Middle frontal gyrus (tissue), 1 donor: ENCODE data around the gene FARS2.

ENCODE experiments used
- DNase-seq: peaks from one replicate; pipeline ENCODE4 v3.0.0-alpha.2; 2015; ENCODE audit warnings: low spot score; ENCODE audit errors: extremely low spot score

Gene FARS2

GRCh38 chr6:5248302-5249098 lies 12.8 kb upstream of the FARS2 start:
- DNase-seq, result no peak

GRCh38 chr6:5249451-5250122 lies 11.7 kb upstream of the FARS2 start:
- no peak for DNase-seq

DNA sequence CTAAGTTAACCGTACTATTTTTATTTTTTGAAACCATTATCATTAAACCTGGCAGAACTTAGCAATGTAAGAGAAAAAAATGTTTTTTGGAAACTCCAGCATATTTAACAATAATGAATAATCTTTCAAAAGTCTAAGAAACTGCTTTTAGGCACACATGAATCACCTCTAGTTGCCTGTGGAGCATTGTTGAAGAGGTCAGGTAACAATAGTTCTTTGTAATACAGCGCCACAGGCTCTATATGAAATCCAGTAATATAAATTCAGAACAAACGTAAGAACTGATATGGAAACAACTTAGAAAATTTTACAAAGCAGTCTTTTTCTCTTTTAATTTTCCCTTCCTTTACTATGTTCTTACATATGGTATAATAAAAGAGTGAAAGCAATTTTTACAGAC lies 10.9 kb upstream of the FARS2 start:
- DNase-seq, result no peak

- no peak for DNase-seq
Measured at GRCh38 chr6:5250911-5251310, 10.4 kb upstream of the FARS2 start.

DNA sequence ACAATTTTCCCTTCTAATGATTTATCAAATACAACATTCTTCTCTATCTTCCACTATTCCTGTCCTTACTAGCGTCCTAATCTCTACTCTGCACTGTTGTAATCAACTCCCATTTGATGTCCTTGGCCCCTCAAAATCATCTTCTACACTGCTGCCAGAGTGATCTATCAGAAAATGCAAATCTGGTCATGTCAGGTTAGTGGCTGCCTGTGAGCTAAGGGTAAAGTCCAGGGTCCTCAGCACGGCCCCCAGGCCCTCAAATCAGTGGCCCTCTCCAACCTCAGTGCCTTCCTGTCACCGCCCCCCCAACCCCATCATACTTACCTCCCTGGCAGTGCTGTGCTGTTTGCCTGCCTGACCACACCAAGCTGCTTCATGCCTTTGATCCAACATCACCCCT lies 4.4 kb upstream of the FARS2 start:
- DNase-seq, result no peak

DNA sequence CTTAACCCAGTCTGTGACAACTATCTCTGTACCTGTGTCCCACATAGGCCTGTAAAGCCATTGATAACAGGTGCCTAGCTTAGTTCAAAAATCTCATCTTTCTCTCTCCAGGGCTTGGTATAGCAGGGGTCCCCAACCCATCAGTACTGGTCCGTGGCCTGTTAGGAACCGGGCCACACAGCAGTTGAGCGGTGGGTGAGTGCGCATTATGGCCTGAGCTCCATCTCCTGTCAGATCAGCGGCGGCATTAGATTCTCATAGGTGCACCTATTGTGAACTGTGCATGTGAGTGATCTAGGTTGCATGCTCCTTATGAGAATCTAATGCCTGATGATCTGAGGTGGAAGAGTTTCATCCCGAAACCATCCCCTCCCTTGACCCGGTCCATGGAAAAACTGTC lies 3.9 kb upstream of the FARS2 start:
- DNase-seq, result no peak

DNA sequence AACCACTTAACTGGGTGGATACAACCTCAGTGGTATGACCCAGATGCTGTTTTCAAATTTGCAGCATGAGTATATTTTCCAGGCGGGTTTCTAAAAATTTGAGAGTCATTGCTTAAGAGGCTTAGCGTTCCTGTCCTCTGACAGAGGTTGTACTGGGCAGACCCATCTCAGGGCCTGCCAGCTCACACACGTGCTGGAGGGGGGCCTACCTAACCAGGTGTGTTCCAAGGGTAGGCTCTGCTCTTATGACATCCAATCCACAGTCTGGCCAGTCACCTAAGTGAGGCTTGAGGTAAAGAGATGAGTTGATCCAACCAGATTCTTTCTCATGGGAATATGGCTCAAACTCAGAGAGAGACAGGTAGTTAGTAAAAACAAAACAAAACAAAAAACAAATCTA lies 1.9 kb upstream of the FARS2 start:
- no peak for DNase-seq

GRCh38 chr6:5260111-5260620 lies 1.1 kb upstream of the FARS2 start:
- DNase-seq, result no peak

- DNase-seq, result no peak
Measured at GRCh38 chr6:5261545-5262109, 314 bp downstream of the FARS2 start.

- no peak for DNase-seq
Measured at GRCh38 chr6:5266423-5266822, 5.1 kb downstream of the FARS2 start.

DNA sequence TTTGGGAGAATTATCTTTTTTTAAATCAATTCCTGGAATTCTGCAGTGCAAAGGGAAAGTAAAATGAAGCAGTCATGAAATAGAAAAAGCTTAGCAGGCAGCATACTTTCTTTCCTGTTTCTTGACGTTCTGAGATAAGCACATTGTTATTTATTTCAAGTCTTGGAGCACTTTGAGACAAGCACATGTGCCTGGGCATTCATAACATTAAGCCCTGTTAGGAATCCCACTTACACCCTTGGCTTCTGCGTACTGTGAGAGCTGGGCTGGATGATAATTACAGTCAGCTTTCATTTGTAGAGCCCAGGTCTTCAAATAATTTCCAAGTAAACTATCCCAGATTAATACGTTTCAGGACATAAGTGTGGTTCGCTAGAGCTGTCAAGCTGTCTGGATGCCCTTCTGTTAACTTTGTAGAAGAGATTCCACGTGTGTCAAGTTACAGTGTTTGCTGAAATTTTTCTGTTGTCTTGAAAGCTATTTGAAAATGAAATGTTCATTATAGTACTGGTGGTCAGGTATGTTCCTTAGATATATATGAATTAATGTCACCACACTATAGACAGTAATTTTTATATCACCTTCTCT lies 8.9 kb downstream of the FARS2 start:
- no peak for DNase-seq

- no peak for DNase-seq
Measured at GRCh38 chr6:5271926-5272325, 10.6 kb downstream of the FARS2 start.

DNA sequence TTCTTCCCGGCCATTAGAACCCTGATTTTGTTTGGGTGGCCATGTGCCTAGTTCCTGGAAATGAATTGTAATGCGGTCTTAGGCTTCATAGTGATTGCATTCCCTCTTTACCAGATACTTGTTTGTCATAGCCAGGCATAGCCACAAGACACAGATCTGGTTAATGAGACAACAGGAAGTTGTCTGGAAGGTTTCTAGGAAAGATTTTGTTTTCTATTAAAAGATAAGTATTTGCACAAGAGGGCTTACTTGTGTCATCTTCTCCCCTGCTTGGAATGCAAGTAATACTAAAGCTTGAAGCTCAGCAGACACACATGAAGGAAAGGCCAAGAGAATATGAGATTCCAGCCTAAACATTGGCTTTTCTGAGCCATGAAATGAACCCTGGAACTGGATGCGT lies 12.9 kb downstream of the FARS2 start:
- DNase-seq, result no peak

DNA sequence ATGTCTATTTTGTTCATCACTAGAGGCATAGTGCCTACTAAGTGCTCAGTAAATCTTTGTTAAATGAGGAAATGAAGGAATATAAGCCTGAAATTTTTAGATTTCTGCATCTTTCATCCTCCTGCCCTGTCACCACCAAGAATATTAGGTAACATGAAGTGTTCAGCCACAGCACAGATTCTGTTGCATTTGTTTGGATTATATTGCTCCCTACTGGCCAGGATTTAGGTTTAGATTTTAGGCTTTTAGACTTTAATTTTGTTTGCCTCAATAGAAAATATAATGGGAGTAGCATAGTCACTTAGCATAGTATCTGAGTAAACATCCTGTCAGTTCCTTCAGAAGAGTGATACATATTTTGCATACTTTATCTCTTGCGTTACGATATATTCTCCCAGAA lies 14.2 kb downstream of the FARS2 start:
- no peak for DNase-seq

- DNase-seq, result no peak
Measured at GRCh38 chr6:5276581-5276980, 15.3 kb downstream of the FARS2 start.

GRCh38 chr6:5277589-5277988 lies 16.3 kb downstream of the FARS2 start:
- DNase-seq, result no peak

DNA sequence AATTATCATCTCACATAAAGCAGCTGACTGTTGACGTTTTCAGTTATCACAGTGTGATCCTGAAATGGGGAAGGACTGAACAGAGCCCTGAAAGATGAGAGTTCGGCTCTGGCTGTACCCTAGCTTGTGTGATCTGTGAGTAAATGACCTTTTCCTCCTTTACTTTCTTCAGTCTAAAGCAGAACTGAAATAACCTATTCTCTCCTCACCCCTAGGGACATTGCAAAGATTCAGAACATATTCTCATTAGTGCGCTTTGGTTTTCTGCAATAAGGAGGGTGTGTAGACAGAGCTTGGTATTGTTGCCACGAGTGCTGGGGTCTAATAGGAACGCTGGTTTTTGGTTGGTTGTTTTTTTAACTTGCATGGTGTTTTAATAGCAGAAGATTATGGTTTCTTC lies 16.7 kb downstream of the FARS2 start:
- no peak for DNase-seq

DNA sequence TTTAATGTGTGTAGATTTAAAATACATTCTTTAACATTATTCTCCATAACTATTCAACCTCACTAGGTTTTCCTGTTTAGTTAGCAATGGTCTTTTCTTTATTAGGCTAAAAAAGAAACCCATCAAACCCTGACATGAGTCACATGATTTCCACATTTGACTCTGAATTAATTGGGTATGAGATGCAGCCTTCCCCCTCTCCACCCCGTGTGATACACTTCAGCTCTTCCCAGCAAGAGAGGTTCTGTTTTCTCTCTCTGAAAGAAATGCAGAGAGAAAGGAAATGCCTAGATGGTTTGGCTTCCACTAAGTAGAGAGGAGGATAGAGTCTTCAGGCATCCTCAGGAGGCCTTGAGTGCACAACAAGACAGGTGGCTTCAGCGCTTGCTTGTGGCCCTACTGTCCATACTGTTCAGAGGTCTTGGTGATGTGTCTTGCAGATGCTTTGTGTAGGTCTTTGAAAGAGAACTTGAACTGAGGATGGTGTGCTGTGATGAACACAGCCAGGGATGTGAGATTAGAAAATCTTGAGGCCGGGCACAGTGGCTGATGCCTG lies 17.3 kb downstream of the FARS2 start:
- DNase-seq, result no peak

DNA sequence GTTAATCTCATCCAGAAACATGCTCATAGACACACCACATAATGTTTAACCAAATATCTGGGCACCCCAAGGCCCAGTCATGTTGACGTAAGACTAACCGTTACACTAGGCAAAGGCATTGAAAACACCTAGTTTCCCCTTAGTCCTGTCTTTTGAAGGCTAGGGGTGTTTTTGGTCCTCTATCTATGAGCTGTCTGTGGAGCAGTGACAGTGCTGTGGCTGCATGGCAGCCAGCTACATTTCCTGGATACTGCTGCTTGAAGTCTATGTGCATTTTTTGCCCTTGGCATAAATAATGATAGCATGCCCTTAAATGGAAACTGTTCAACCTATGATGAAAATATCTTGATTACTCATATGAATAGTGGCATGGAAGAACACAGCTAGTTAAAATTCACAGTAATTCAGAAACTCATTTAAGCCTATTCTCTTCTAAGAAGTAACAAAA lies 18.6 kb downstream of the FARS2 start:
- DNase-seq, result no peak

DNA sequence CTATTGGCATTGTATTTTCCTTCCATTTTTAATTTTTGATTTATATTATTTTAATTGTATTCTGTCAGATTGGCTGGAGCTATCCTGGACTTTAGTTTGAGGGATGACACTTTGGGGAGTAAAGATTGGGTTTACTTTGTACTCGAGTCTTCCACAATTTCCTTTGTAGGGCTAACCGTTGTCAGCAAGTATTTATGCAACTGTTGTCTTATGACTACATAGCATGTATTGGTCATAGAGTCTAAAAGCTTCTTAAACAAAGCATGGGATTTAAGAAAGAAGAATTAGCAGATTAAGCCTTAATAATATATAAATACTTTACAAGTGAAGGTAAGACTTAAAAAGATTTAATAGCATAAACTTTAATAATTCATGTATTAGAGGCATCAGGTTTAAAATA lies 19.6 kb downstream of the FARS2 start:
- no peak for DNase-seq

DNA sequence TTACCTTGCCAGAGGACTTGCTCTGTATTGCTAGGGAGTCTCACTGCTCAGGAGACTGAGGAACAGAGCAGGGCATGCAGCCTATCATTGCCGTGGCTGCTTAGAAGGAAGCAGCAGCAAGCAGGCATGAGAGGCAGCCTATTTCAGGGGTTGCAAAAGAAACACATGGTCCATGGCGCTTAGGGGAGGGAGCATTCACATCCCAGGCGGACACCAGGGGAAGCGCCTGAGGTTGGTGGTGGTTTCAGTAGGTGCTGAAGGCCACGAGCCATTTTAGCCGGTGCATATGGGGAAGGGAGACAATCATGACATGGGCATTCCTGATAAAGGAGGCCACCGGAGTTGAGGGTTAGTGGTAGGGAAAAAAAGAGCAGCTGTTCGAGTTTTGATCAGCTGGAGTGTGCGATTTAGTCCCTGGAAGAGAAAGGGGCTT lies 20.9 kb downstream of the FARS2 start:
- no peak for DNase-seq

GRCh38 chr6:5285081-5285480 lies 23.8 kb downstream of the FARS2 start:
- DNase-seq, result no peak
